HL-60 (cell line): ENCODE data around the gene ADAMTS17.

Experiments used
- GABPA ChIP-seq: IDR thresholded peaks from 2 replicates; pipeline ENCODE4 v1.6.1; 2012; ENCODE audit warnings: low read depth
- TF ChIP-seq, protein P1 (sequence below): IDR thresholded peaks from one replicate; pipeline ENCODE4 v1.5.1; 2011; ENCODE audit warnings: low read length, control low read depth, inconsistent platforms; ENCODE audit not compliant: insufficient read depth
- TF ChIP-seq, protein P2 (sequence below): IDR thresholded peaks from 2 replicates; pipeline ENCODE4 v1.6.1; 2012; ENCODE audit warnings: low read depth; ENCODE audit not compliant: insufficient replicate concordance

DNA sequence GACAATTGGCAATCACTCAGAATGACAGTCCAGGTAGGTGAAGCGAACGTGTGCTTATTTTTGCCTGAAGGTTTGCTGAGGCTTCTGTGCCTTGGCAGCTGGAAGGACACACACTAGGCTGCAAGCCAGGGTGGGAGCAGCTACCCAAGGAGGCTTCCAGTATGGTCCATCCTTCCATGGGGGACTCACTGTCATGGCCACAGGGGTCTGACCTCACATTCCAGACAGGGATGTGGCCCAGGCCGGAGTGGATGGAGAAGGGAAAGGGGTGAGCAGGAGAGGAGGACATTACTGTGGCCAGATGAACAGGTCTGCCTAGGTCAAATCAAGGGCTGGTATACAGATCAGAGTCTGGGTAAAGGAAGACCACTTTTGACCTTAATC is 247.7 kb downstream of the ADAMTS17 start:
- TF ChIP-seq, protein P1, sequence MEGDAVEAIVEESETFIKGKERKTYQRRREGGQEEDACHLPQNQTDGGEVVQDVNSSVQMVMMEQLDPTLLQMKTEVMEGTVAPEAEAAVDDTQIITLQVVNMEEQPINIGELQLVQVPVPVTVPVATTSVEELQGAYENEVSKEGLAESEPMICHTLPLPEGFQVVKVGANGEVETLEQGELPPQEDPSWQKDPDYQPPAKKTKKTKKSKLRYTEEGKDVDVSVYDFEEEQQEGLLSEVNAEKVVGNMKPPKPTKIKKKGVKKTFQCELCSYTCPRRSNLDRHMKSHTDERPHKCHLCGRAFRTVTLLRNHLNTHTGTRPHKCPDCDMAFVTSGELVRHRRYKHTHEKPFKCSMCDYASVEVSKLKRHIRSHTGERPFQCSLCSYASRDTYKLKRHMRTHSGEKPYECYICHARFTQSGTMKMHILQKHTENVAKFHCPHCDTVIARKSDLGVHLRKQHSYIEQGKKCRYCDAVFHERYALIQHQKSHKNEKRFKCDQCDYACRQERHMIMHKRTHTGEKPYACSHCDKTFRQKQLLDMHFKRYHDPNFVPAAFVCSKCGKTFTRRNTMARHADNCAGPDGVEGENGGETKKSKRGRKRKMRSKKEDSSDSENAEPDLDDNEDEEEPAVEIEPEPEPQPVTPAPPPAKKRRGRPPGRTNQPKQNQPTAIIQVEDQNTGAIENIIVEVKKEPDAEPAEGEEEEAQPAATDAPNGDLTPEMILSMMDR = no peak
- TF ChIP-seq, protein P2, sequence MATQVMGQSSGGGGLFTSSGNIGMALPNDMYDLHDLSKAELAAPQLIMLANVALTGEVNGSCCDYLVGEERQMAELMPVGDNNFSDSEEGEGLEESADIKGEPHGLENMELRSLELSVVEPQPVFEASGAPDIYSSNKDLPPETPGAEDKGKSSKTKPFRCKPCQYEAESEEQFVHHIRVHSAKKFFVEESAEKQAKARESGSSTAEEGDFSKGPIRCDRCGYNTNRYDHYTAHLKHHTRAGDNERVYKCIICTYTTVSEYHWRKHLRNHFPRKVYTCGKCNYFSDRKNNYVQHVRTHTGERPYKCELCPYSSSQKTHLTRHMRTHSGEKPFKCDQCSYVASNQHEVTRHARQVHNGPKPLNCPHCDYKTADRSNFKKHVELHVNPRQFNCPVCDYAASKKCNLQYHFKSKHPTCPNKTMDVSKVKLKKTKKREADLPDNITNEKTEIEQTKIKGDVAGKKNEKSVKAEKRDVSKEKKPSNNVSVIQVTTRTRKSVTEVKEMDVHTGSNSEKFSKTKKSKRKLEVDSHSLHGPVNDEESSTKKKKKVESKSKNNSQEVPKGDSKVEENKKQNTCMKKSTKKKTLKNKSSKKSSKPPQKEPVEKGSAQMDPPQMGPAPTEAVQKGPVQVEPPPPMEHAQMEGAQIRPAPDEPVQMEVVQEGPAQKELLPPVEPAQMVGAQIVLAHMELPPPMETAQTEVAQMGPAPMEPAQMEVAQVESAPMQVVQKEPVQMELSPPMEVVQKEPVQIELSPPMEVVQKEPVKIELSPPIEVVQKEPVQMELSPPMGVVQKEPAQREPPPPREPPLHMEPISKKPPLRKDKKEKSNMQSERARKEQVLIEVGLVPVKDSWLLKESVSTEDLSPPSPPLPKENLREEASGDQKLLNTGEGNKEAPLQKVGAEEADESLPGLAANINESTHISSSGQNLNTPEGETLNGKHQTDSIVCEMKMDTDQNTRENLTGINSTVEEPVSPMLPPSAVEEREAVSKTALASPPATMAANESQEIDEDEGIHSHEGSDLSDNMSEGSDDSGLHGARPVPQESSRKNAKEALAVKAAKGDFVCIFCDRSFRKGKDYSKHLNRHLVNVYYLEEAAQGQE = no peak
- no peak for TF ChIP-seq GABPA
